ENCODE data around the gene DIS3L2. TPM values are rescaled to one million over a fixed set of nuclear protein-coding genes. Genes with fewer than 3 reads are reported as not detected.
A peak's percentile ranks its signal among the peaks of the same experiment; 100 is the strongest.

DIS3L2 gene
- polyA plus RNA-seq, 1 experiment, result 8.2 TPM

DNA sequence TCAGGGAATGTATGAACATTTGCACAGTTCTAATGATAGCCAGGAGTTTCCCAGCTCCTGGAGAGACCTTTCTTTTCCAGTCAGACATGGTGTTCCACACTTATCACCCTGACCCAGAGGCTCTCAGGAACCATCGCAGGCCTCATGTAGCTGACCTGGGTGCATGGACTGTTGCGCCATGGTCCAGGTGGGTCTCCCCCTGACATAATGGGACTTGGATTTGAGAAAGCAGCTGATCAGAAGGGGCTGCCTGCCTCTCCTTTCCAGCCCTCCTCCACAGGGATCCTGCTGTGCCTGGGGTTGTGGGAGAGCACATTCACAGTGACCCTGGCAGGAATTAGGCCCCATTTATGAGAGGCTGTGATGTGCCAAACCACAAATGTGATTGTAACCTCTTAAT lies 283.6 kb downstream of the DIS3L2 start:
- ChIA-PET POLR2A (no interaction called here), CTCF (no interaction called here)
- no peak overlapping the region for H3K4me3 ChIP-seq (ENCODE audit: low read depth, low read length)
- no peaks in the 10 kb centered on the region; the same call in 1 of the 2 replicates for H3K9me3 ChIP-seq (ENCODE audit: control insufficient read depth, insufficient read depth, low read length)
- H3K27me3 ChIP-seq (ENCODE audit: control insufficient read depth, insufficient read depth, low read length), result no peaks in the 10 kb centered on the region
- no peak for DNase-seq (ENCODE audit: low read depth, low spot score)
- no peak overlapping the region for H3K27ac ChIP-seq (ENCODE audit: low read depth, low read length)
- no peak for TF ChIP-seq CTCF (IDR thresholded peaks at IDR 0.05; ENCODE audit: low read depth, low read length)

- DNase-seq (ENCODE audit: low read depth, low spot score), result no peak
- Histone ChIP-seq H3K27ac (ENCODE audit: low read depth, low read length) (peak overlapping the region; percentile 11), H3K27me3 (ENCODE audit: control insufficient read depth, insufficient read depth, low read length) (no peaks in the 10 kb centered on the region), H3K9me3 (ENCODE audit: control insufficient read depth, insufficient read depth, low read length) (no peaks in the 10 kb centered on the region), H3K4me3 (ENCODE audit: low read depth, low read length) (no peak overlapping the region)
- ChIA-PET POLR2A (no interaction called here), CTCF (no interaction called here)
- TF ChIP-seq CTCF (IDR thresholded peaks at IDR 0.05; ENCODE audit: low read depth, low read length), result no peak
These were observed 284.7 kb downstream of the DIS3L2 start for GRCh38 chr2:232246245-232246644.

DNA sequence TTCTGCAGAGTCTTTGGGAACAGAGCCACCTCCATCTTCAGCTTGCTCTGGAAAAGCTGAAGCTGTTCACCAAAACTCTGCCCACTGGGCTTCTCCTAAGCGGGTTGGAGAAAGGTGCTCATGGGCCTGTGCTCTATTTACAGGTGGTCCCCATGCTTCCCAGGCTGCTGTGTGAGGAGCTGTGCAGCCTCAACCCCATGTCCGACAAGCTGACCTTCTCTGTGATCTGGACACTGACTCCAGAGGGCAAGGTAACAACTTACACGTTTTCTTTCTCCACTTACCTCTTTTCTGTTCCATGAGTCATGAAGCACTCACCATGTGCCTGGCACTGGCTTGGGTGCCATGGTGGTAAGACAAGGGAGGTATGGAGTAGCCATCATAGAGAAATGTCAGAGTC lies 287.6 kb downstream of the DIS3L2 start:
- no peak overlapping the region for H3K27ac ChIP-seq (ENCODE audit: low read depth, low read length)
- H3K9me3 ChIP-seq (ENCODE audit: control insufficient read depth, insufficient read depth, low read length), result no peaks in the 10 kb centered on the region
- no peak for TF ChIP-seq CTCF (IDR thresholded peaks at IDR 0.05; ENCODE audit: low read depth, low read length)
- no peak overlapping the region for H3K4me3 ChIP-seq (ENCODE audit: low read depth, low read length)
- DNase-seq (ENCODE audit: low read depth, low spot score), result no peak
- POLR2A ChIA-PET, result no interaction called here
- H3K27me3 ChIP-seq (ENCODE audit: control insufficient read depth, insufficient read depth, low read length), result no peaks in the 10 kb centered on the region
- CTCF ChIA-PET, result no interaction called here

GRCh38 chr2:232250246-232251175 lies 289.0 kb downstream of the DIS3L2 start:
- POLR2A ChIA-PET, result no interaction called here
- Histone ChIP-seq H3K27ac (ENCODE audit: low read depth, low read length) (no peak overlapping the region), H3K9me3 (ENCODE audit: control insufficient read depth, insufficient read depth, low read length) (no peaks in the 10 kb centered on the region), H3K4me3 (ENCODE audit: low read depth, low read length) (no peak overlapping the region), H3K27me3 (ENCODE audit: control insufficient read depth, insufficient read depth, low read length) (no peaks in the 10 kb centered on the region)
- CTCF ChIA-PET, result interaction anchor here (0.6 to 1.3 kb wide), 2 partner anchors 13 to 186 kb away, joined by 3 read pairs; no protein-coding TSS in a partner anchor
- TF ChIP-seq CTCF (IDR thresholded peaks at IDR 0.05; ENCODE audit: low read depth, low read length), result no peak
- DNase-seq (ENCODE audit: low read depth, low spot score), result no peak

GRCh38 chr2:232255033-232255432 lies 293.5 kb downstream of the DIS3L2 start:
- POLR2A ChIA-PET, result no interaction called here
- no peak overlapping the region for H3K27ac ChIP-seq (ENCODE audit: low read depth, low read length)
- no peak overlapping the region for H3K4me3 ChIP-seq (ENCODE audit: low read depth, low read length)
- H3K9me3 ChIP-seq (ENCODE audit: control insufficient read depth, insufficient read depth, low read length), result no peaks in the 10 kb centered on the region
- DNase-seq (ENCODE audit: low read depth, low spot score), result no peak
- CTCF ChIA-PET, result no interaction called here
- no peak for TF ChIP-seq CTCF (IDR thresholded peaks at IDR 0.05; ENCODE audit: low read depth, low read length)
- H3K27me3 ChIP-seq (ENCODE audit: control insufficient read depth, insufficient read depth, low read length), result no peaks in the 10 kb centered on the region

All from AG04450 (cell line).